MCF 10A (cell line): ENCODE results near the gene RGL4. TPM values are rescaled to one million over a fixed set of nuclear protein-coding genes. Genes with fewer than 3 reads are reported as not detected.

Experiments used
- BruUV-seq: library from RNA; stranded (reverse); fragments of 400-500 nt; replicated peaks from 2 replicates; lab custom pipeline; 2021; lab: Mats Ljungman, UMichigan
- CTCF ChIA-PET: fragments of 300-600 bp; sonication (Branson Sonifier 250); formaldehyde crosslinking; extraction: SDS; loops from one replicate; lab custom pipeline; 2021; ENCODE audit warnings: antibody characterized with exemption, inconsistent platforms; lab: Yijun Ruan, JAX
- POLR2A ChIA-PET: fragments of 300-600, 350-650 bp; sonication (Branson Sonifier 250); formaldehyde crosslinking; extraction: SDS; loops from one replicate; lab custom pipeline; 2020; ENCODE audit warnings: antibody characterized with exemption, inconsistent platforms; lab: Yijun Ruan, JAX
- DNase-seq: peaks from one replicate; pipeline ENCODE4 v3.0.0-alpha.2; 2018; ENCODE audit not compliant: unreplicated experiment
- H3K27ac Mint-ChIP-seq: one replicate; pipeline ENCODE4 v1.8.0; 2022; ENCODE audit warnings: mild to moderate bottlenecking, low read depth, mixed read lengths; ENCODE audit not compliant: unreplicated experiment
- H3K27me3 Mint-ChIP-seq: one replicate; pipeline ENCODE4 v1.8.0; 2022; ENCODE audit warnings: mixed read lengths; ENCODE audit not compliant: insufficient read depth, unreplicated experiment
- H3K36me3 Mint-ChIP-seq: one replicate; pipeline ENCODE4 v1.8.0; 2022; ENCODE audit warnings: mild to moderate bottlenecking, moderate library complexity, mixed read lengths; ENCODE audit not compliant: insufficient read depth, unreplicated experiment
- H3K4me1 Mint-ChIP-seq: one replicate; pipeline ENCODE4 v1.8.0; 2022; ENCODE audit warnings: mixed read lengths; ENCODE audit not compliant: insufficient read depth, unreplicated experiment
- H3K4me3 Mint-ChIP-seq: one replicate; pipeline ENCODE4 v1.8.0; 2022; ENCODE audit warnings: mild to moderate bottlenecking, moderate library complexity, mixed read lengths; ENCODE audit not compliant: unreplicated experiment
- H3K9me3 Mint-ChIP-seq: one replicate; pipeline ENCODE4 v1.8.0; 2022; ENCODE audit warnings: mixed read lengths; ENCODE audit not compliant: unreplicated experiment
- intact Hi-C: fragments of 100-400 bp; cut with micrococcal nuclease; formaldehyde crosslinking; loops from 2 replicates; pipeline ENCODE4 v1.14.1; 2022
- total RNA-seq: library from RNA; stranded (reverse); gene quantifications from 2 replicates; pipeline ENCODE4 v1.2.3, GENCODE V29; 2022
- TF ChIP-seq, protein P1 (sequence below): fragments of 200-600 bp; IDR thresholded peaks from one replicate; pipeline ENCODE4 v1.8.0; 2022; ENCODE audit warnings: antibody characterized with exemption, mild to moderate bottlenecking; ENCODE audit not compliant: unreplicated experiment

RGL4 gene
- total RNA-seq, 1 experiment from 2014 or later = not detected

DNA sequence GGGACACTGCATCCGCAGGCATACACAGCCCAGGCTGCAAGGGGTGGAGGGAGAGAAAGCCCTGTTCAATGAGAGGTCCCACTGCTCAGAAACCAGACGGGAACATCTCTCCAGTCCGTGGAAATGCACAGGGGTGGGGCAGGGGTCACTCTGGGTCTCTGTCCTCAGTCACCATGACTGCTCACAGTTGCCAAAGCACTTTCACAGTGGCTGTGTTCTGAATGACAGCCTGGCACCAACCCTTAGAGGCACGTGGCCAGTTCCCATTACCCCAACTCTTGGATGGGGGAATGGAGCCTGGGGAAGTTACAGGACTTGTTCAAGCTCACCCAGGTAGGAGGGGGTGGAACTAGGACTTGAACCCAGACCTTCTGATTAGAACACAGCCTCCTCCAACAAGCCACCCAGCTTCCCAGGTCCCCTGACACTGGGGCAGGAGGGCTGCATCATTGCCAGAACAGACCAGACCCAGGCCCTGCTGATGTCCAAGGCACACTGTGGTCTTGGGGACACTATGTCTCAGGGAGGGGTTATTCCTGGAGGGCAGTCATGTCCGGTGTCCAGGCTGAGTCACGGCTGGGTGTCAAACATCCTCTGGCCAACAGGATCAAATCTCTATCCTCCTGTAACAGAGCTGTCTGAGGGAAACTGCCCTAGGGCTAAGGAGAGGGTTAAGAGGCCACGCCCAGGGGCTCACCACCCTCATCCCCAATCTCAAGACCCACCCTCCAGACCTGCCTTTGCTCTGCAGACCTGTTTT is 51.9 kb downstream of the RGL4 start:
- DNase-seq = no peak
- H3K9me3 Mint-ChIP-seq = no peaks in the 10 kb centered on the region
- ChIA-PET CTCF (interaction anchor here (0.6 to 1.1 kb wide), 2 partner anchors 103 to 107 kb away, joined by 3 to 4 read pairs; no protein-coding TSS in a partner anchor), POLR2A (interaction anchor here (0.6 kb wide), 1 partner anchor 483 kb away, joined by 3 read pairs; no protein-coding TSS in a partner anchor)
- no peaks in the 10 kb centered on the region for H3K4me1 Mint-ChIP-seq
- peak overlapping the region; percentile 10 for H3K27ac Mint-ChIP-seq
- no TSS peak for BruUV-seq
- intact Hi-C loops = no loop called here
- H3K27me3 Mint-ChIP-seq = no peaks in the 10 kb centered on the region
- TF ChIP-seq, protein P1, sequence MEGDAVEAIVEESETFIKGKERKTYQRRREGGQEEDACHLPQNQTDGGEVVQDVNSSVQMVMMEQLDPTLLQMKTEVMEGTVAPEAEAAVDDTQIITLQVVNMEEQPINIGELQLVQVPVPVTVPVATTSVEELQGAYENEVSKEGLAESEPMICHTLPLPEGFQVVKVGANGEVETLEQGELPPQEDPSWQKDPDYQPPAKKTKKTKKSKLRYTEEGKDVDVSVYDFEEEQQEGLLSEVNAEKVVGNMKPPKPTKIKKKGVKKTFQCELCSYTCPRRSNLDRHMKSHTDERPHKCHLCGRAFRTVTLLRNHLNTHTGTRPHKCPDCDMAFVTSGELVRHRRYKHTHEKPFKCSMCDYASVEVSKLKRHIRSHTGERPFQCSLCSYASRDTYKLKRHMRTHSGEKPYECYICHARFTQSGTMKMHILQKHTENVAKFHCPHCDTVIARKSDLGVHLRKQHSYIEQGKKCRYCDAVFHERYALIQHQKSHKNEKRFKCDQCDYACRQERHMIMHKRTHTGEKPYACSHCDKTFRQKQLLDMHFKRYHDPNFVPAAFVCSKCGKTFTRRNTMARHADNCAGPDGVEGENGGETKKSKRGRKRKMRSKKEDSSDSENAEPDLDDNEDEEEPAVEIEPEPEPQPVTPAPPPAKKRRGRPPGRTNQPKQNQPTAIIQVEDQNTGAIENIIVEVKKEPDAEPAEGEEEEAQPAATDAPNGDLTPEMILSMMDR = no peak
- peaks cover 5% of the 10 kb centered on the region for H3K36me3 Mint-ChIP-seq
- H3K4me3 Mint-ChIP-seq = no peak overlapping the region

DNA sequence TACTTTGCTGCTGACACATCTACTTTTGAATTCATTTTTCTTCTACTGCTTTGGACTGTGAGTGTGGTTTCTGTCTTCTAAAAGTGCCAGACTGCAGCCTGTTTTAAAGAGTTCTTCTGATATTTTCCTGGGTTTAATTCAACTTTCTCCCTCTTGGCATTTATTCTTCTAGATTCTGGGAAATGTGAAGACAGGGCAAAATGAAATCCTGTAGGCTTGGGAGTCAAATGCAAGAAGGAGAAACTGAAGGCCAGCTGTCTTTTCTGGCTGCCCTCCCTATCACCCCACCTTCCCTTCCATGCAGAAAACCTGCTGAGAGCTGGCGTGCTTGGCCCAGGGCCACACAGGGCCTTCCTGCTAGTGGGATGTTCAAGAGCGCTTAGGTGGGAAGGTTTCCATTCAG is 52.5 kb downstream of the RGL4 start:
- Mint-ChIP-seq H3K27ac (peak overlapping the region; percentile 10), H3K9me3 (no peaks in the 10 kb centered on the region), H3K4me1 (no peaks in the 10 kb centered on the region), H3K27me3 (no peaks in the 10 kb centered on the region), H3K36me3 (peaks cover 5% of the 10 kb centered on the region), H3K4me3 (no peak overlapping the region)
- TF ChIP-seq, protein P1 = no peak
- CTCF ChIA-PET = interaction anchor here (0.6 kb wide), 1 partner anchor 103 kb away, joined by 3 read pairs; no protein-coding TSS in a partner anchor
- POLR2A ChIA-PET = no interaction called here
- DNase-seq = no peak
- intact Hi-C loops = no loop called here
- BruUV-seq = no TSS peak

DNA sequence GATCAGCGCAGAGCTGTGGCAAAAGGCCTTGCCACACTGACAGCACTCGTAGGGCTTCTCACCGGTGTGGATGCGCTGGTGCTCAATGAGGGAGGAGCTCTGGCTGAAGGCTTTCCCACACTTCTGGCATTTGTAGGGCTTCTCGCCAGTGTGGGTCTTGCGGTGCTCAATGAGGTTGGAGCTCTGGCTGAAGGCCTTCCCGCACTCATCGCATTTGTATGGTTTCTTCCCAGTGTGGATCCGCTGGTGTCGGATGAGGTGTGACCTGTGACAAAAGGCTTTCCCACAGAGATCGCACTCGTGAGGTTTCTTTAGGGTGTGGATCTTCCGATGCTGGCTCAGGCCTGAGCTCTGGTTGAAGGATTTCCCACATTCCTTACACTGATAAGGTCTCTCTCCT is 53.2 kb downstream of the RGL4 start:
- H3K4me3 Mint-ChIP-seq = no peak overlapping the region
- TF ChIP-seq, protein P1 = no peak
- H3K9me3 Mint-ChIP-seq = no peaks in the 10 kb centered on the region
- no TSS peak for BruUV-seq
- ChIA-PET POLR2A (no interaction called here), CTCF (interaction anchor here (0.8 kb wide), 2 partner anchors 203 to 494 kb away, joined by 4 read pairs; no protein-coding TSS in a partner anchor)
- DNase-seq = no peak
- peaks cover 5% of the 10 kb centered on the region for H3K36me3 Mint-ChIP-seq
- H3K27me3 Mint-ChIP-seq = no peaks in the 10 kb centered on the region
- no peak overlapping the region for H3K27ac Mint-ChIP-seq
- intact Hi-C loops = no loop called here
- H3K4me1 Mint-ChIP-seq = no peaks in the 10 kb centered on the region

DNA sequence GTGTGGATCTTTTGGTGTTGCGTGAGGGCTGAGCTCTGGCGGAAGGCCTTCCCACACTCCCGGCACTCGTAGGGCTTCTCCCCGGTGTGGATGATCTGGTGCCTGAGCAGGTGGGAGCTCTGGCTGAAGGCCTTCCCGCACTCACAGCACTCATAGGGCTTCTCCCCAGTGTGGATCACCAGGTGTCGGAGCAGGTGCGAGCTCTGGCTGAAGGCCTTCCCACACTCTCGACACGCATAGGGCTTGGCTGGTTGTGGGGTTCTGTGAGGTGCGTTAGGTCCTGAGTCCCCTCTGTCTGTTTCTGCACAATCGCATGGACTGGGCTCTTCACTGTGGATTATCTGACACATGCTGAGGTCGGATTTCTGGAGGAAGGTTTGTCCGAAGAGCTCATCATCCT is 53.7 kb downstream of the RGL4 start:
- POLR2A ChIA-PET = no interaction called here
- H3K9me3 Mint-ChIP-seq = peaks cover 2% of the 10 kb centered on the region

More for the DNA sequence above, 53.7 kb downstream of the RGL4 start:
- Mint-ChIP-seq H3K4me1 (peaks cover 1% of the 10 kb centered on the region), H3K36me3 (peaks cover 5% of the 10 kb centered on the region), H3K27ac (no peak overlapping the region), H3K4me3 (no peak overlapping the region), H3K27me3 (no peaks in the 10 kb centered on the region)
- TF ChIP-seq, protein P1 = no peak
- no peak for DNase-seq
- CTCF ChIA-PET = interaction anchor here (0.8 kb wide), 2 partner anchors 203 to 493 kb away, joined by 4 read pairs; no protein-coding TSS in a partner anchor
- no TSS peak for BruUV-seq
- intact Hi-C loops = no loop called here
